ENCODE results near the gene CAP2.
A peak's percentile ranks its signal among the peaks of the same experiment; 100 is the strongest.
"Not testable (repeated sequence)": the region's sequence is repeated elsewhere in the genome, so short reads cannot be mapped to it uniquely, and the experiment has no call there.

Gene CAP2

GRCh38 chr6:17503051-17503450, 109.7 kb downstream of the CAP2 start:
- DNase-seq (ENCODE audit: low read depth), result no peak

GRCh38 chr6:17504005-17504404, 110.6 kb downstream of the CAP2 start:
- DNase-seq (ENCODE audit: low read depth), result no peak

GRCh38 chr6:17505062-17505476, 111.7 kb downstream of the CAP2 start:
- no peak for DNase-seq (ENCODE audit: low read depth)

- no peak for DNase-seq (ENCODE audit: low read depth)
Measured at GRCh38 chr6:17505767-17506280, 112.4 kb downstream of the CAP2 start.

GRCh38 chr6:17506531-17506930, 113.1 kb downstream of the CAP2 start:
- no peak for DNase-seq (ENCODE audit: low read depth)

GRCh38 chr6:17506962-17507361, 113.6 kb downstream of the CAP2 start:
- no peak for DNase-seq (ENCODE audit: low read depth)

GRCh38 chr6:17511084-17511483, 117.7 kb downstream of the CAP2 start:
- DNase-seq (ENCODE audit: low read depth), result no peak

GRCh38 chr6:17511580-17511979, 118.2 kb downstream of the CAP2 start:
- DNase-seq (ENCODE audit: low read depth), result no peak

- DNase-seq (ENCODE audit: low read depth), result no peak
Measured at GRCh38 chr6:17519120-17519519, 125.7 kb downstream of the CAP2 start.

GRCh38 chr6:17525637-17526036, 132.2 kb downstream of the CAP2 start:
- no peak for DNase-seq (ENCODE audit: low read depth)

- DNase-seq (ENCODE audit: low read depth), result no peak
Measured at GRCh38 chr6:17527076-17527475, 133.7 kb downstream of the CAP2 start.

GRCh38 chr6:17530321-17530835, 137.0 kb downstream of the CAP2 start:
- no peak for DNase-seq (ENCODE audit: low read depth)

GRCh38 chr6:17536586-17536985, 143.2 kb downstream of the CAP2 start:
- no peak for DNase-seq (ENCODE audit: low read depth)

- no peak for DNase-seq (ENCODE audit: low read depth)
Measured at GRCh38 chr6:17542243-17542642, 148.8 kb downstream of the CAP2 start.

GRCh38 chr6:17545681-17546080, 152.3 kb downstream of the CAP2 start:
- not testable (repeated sequence) for DNase-seq (ENCODE audit: low read depth)

GRCh38 chr6:17551383-17551958, 158.1 kb downstream of the CAP2 start:
- no peak for DNase-seq (ENCODE audit: low read depth)

GRCh38 chr6:17552861-17553260, 159.5 kb downstream of the CAP2 start:
- no peak for DNase-seq (ENCODE audit: low read depth)

GRCh38 chr6:17556014-17556413, 162.6 kb downstream of the CAP2 start:
- DNase-seq (ENCODE audit: low read depth), result no peak

- no peak for DNase-seq (ENCODE audit: low read depth)
Measured at GRCh38 chr6:17562636-17563035, 169.2 kb downstream of the CAP2 start.

- no peak for DNase-seq (ENCODE audit: low read depth)
Measured at GRCh38 chr6:17565399-17565798, 172.0 kb downstream of the CAP2 start.

- DNase-seq (ENCODE audit: low read depth), result no peak
Measured at GRCh38 chr6:17574866-17575560, 181.6 kb downstream of the CAP2 start.

GRCh38 chr6:17577059-17577458, 183.7 kb downstream of the CAP2 start:
- no peak for DNase-seq (ENCODE audit: low read depth)

GRCh38 chr6:17580518-17581048, 187.2 kb downstream of the CAP2 start:
- peak; percentile 15 for DNase-seq (ENCODE audit: low read depth)

Data from stimulated activated CD8-positive, alpha-beta memory T cell treated with anti-CD3 and anti-CD28 coated beads, Interleukin-12 subunit alpha, Interleukin-12 subunit beta, amount 100 ng/mL, for 1 hour (primary cell).